NCI-H2029 treated with DMSO at 0.1 percent for 48 hours (cell line): ENCODE data around the gene IFIH1.

Source experiments
- DNase-seq: peaks from one replicate; lab custom pipeline; 2025; lab: John Stamatoyannopoulos, UW

The IFIH1 gene

DNA sequence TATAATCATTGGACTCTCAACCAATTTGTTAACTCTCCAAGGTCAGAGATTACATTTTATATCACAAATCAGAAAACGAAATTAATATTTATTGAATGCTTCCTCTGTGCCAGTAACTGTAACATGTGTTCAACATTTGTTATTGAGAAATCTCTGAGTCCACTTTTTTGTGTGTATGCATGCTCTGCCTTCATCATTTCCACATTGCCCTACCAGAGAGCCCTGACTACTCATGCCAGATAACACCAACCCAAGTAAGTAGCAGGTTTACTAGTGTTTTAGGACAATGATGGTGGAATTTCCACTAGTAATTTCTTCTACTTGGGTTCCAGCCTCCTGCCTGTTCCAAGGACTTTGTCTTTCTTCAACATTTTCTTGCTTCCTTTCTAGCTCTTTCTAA lies 61.1 kb downstream of the IFIH1 start:
- DNase-seq = no peak

DNA sequence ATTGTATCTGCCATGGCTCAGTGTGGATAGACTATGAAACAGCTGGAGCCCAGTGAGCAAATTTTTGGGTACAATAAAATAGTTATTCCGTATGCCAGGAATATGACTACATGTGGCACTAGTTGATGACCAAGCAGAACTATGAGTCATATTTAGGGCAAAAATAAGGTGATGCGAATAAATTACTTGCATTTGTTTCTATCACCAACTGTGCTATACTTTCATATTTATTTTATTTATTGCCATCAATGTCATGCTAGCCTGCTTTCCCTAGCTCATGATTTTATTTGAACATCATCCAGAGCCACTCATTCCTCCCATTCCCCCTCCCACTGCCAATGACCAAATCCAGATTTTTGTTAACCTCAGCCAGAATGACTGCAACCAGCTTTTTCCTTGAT lies 61.9 kb downstream of the IFIH1 start:
- no peak for DNase-seq

DNA sequence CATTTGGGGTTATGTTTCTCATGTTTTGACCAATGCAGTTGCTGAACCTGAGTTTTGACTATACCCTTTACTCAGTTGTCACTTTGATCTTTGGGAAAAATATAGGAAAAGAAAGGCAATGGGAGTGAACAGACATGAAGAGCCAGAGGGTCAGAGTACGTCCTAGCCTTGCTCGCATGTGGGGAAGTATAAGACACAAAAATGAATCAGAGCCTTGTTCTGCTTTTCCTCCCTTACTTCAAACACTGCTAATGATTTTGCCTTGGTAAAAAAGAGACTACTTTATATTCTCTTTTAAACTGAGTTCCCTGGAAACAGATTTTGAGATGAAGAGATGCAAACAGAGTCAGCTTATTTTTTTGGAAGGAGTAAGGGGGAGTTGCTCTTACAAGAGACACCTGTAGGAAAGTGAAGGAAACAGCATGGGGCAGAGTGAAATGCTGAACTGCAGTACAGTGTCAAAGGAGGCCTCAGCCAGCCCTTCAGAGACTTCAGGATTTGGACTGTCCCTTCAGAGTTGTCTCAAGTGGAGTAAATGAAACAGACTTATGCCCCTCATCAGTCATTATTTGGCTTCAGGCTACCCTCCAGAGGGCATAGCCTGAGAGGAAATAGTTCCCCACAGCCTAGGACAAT lies 64.1 kb downstream of the IFIH1 start:
- DNase-seq = no peak

DNA sequence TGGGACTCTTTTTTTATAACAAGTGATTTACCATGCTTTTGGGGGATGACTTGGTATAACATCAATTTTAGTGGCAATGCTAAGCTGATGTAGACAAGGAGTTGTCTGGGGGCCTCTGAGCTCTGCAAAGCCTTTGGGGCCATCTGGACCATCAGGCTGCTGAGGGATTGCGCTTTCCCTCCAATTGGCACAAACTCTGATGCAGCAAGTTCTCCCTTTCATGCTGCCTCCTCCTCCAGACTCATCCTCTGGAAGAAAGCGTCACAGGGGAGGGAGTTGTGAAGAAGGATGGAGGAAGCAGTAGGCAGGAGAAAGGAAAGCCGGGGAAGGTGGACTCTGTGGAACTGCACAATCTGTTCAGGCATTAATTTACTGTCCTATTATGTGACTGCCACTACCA lies 65.0 kb downstream of the IFIH1 start:
- no peak for DNase-seq

DNA sequence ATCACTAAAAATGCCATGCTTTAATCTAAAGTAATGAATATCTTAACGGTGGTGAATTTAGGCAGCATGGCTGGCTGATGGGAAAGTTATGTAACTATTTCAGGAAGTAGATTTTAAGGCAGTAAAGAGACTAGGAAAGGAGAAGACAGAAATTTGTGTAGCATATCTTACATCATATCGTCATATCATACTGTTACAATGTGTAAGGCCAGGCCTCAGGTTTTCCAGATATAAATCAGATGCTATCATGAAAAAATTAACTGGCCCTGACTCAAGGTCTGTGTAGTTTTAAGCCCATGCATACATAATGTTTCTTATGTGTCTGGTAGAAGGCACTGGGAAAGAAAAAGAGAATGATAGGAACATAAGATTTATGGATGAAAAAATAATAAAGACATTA lies 66.3 kb downstream of the IFIH1 start:
- DNase-seq = no peak

DNA sequence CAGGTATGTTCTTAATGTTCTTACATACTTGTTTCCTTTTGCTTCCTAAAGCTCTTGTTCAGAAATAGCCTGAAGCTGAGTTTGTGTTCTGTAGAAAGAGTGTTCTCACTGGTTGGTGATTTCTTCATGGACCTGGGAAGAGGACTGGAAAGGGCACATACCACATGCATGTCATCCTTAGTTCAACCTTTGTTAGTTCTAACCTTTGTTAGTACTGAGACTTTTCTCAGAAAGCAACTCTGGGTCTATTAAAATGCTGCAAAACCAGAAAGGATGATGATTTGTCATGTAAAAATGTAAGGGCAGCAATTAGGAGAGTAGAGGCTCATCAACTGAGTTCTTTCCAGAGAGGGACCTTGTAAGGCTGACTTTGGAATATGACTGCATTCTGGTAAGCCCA lies 72.7 kb downstream of the IFIH1 start:
- DNase-seq = no peak

DNA sequence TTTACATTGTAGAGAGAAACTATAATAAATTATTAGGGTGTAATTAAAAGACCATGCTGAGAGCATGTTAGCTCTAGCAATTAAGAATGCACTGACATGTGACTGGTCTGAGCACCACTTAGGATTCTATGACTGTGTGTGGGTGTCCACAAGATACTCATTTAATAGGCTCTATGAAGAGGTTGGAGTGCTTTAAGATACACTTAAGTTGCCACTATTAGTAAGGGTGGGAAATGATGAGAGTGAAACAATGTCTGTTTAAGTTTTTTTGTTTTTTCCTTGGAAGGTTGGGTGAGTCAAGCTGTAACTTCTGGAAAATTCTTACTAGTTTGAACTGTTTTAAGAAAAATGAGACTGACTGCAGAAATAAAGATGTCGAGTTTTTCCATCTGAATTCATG lies 73.4 kb downstream of the IFIH1 start:
- no peak for DNase-seq

DNA sequence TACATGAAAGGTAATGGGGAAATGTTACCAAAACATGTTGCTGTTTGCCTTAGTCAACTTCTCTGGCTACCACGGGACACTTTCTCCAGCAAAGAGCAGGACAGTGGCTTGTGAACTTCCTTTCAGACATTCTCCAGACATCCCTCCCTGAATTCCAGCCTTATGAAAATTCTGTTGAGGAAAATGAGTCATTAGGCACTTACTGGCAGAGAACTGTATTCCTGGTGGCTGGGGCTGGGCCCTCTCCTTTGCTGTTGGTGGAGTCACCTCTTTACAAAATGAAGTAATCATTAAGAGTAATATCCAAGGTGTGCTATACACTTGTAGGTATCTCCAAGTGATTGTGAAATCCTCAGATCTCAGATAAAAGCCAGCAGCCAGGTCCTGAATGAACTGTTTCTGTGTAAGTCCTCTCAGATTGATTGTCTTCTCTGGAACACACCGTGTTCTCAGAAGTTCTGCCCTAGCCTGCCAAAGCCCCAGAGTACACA lies 73.9 kb downstream of the IFIH1 start:
- no peak for DNase-seq

DNA sequence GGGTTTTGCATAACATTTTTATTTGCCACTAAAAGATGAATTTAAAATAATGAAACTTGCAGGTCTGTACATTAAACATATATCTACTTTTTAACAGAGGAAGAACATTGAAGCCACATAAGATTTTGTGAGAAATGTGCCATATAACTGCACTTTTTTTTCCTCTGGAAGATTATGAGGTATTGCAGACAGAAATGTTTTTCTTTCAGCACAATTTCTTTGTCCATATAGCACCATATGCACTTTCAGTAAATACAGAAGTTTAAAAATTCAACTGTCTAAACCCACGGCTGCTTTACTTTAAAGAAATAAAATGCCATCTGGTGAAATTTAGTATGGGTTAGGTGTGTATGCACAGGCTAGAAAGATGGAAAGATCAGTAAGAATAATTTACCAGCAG lies 74.8 kb downstream of the IFIH1 start:
- no peak for DNase-seq

DNA sequence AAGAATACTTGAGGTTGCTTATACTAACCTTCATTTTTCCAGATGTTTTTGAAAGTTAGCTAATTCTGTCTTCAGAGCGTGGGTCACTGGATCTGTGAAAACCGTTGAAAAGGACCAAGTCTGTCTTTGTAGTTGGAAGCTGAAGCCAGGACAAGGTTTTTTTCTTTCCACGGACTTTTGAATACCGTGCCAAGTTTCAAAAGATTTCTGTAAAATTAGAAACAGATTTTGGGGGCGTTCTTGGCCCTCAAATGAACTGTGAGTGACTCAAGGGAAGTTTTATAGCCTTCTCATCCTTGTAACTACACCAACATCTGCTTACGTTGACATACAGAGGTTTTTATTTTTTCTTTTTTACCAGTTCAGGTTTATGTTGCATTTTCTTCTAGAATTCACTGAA lies 75.2 kb downstream of the IFIH1 start, which contains the start of gene FAP:
FAP (minus strand) TSS at position 152 of the 400 bp plus-strand sequence; CDS start at position 34, 118 bp downstream.
- DNase-seq = no peak

DNA sequence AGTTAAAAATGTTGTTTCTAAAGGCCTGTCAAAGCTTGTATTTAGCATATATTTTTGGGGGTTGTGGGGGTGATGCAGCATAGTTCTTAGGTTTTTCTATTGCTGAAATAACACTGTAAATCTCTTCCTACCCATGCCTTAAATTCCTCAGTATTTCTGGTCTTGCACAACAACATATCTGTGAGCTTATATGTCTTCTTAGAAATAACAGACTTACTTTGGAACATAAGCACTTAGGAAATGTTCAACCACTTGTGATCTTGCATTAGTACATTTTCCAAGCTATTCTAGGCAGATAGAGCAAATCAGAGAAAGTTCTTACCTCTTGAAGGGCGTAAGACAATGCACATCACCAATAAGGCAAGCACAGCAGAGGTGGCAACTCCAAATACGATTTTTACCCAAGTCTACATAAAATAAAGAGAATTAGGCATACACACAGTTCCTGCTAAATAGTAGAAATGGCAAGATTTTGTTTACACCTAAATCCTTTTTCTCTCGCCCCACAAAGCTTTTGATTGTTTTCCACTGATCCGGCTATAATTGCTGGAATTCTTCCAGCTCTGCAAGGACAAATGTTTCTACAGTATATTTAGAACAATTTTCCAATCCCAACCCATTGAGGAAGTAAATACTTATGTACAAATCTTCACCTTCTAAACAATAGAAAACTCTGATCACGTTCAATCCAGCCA lies 75.8 kb downstream of the IFIH1 start:
- DNase-seq = no peak

DNA sequence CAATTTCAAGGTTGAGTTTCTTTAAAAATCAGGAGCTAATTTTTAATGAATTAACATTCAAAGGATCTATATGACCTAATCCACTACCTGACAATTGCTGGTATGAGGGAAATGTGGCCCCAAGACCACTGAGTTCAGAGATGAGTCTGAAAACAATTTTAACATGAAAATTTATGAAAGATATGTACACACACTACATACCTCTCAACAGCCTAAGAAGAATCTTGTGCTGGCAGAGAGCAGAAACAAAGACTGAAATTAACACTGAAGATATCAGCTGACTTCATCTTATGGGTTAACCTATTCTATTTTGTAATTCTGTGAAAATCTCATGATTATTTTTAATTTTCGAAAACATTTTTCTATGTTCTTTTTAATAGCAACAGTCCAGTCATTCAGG lies 76.9 kb downstream of the IFIH1 start:
- no peak for DNase-seq

DNA sequence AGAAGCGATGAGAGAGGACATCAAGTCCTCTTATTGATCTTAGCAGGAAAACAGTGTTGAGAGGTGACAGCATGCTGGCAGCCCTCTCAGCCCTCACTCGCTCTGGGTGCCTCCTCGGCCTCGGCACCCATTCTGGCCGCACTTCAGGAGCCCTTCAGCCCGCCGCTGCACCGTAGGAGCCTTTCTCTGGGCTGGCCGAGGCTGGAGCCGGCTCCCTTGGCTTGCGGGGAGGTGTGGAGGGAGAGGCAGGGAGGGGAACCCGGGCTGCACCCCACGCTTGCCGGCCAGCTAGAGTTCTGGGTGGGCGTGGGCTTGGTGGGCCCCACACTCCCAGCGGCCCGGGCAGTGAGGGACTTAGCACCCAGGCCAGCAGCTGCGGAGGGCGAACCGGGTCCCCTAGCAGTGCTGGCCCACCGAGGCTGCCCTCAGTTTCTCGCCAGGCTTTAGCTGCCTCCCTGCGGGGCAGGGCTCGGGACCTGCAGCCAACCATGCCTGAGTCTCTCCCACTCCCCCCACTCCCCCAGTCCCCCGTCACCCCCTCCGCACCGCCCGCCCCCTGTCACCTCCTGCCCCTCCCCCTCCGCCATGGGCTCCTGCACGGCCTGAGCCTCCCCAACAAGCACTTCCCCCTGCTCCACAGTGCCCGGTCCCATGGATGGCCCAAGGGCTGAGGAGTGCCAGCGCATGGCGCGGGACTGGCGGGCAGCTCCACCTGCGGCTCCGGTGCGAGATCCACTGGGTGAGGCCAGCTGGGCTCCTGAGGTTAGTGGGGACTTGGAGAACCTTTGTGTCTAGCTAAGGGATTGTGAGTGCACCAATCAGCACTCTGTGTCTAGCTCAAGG lies 83.6 kb downstream of the IFIH1 start:
- DNase-seq = no peak

DNA sequence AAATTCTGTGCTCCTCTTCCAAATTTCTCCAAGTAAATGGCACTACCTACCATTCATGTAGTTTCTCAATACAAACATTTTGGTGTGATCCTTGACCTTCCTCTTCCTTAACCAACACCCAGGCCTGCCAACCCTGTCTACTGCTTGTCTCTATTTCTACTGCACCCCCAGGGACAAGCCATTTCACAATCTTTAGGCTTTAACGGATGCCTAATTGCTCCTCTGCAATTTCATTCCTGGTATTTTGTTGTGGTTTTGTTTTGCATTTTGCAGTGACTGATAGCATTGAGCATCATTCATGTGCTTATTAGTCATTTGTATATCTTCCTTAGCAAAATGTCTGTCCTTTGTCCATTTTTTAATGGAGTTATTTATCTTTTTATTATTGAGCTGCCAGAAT lies 85.3 kb downstream of the IFIH1 start:
- no peak for DNase-seq

DNA sequence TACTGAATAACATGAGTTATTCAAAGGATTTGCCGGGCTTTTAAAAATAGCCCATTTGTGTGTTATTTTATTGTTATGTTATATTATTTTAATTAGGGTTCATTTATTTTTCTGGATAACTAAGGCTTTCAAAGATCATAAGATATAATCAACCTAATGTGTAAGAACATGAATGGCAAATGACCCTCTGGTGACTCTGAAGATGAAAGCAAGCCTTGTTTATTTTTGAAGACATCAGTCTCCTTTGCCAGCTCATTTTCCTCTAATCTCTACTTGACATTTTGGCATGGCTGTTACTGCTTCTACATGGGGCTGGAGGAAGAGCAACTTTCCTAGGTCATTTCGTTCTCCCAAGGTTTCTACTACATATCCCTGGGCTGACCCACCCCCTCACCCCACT lies 85.8 kb downstream of the IFIH1 start:
- DNase-seq = no peak

DNA sequence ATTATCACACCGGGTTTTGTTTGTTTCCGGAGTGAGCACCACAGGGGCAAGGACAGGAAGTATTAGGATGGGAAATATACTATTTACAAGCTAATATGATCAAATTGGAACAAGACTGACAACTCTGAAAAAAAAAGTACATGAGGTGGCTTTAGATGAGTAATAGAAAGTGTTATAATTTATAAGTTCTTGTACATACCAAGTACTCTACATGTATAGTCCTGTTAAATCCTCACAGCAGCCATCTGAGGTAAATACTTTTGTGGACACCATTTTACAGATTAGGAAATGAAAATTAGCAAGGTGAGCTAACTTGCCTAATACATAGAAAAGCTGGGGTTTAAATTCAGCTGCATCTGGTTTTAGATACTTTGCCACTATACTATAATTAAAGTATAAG lies 86.5 kb downstream of the IFIH1 start:
- no peak for DNase-seq

DNA sequence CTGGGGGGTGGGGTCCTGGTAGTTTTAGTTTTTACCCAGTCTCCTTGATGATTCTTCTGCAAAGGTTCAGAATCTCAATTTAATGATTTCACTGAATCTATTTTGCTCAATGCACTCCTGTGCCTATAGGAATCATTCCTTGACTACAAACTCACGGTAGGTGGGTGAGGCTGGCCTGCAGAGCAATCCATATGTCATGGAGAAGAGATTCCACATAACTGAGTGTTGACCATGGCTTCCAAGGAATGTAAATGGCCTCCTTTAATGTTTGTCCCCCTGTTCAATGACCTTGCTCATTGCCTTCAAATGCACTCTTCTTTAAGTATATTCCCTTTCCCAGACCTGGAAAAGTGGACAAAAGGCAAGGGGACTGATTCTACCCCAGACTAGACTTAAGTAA lies 87.7 kb downstream of the IFIH1 start:
- DNase-seq = no peak

DNA sequence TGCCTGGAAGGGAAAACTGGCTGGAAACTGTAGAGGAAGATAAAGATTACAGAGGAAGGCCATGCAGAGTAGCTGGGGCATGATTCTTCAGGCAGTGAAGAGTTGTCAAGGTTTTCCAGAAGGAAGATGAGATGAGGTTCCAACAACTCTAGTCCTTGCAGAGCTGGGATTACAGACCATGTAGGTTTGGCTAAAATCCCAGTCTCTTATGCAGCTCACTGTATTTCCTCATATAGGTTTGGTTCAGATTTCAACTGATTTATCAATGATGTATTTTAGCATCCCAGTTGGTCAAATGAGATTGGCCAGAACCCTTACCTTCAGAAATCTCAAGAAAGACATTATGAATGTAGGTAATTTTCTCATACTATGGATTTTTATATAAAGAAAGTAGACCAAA lies 91.6 kb downstream of the IFIH1 start:
- no peak for DNase-seq

DNA sequence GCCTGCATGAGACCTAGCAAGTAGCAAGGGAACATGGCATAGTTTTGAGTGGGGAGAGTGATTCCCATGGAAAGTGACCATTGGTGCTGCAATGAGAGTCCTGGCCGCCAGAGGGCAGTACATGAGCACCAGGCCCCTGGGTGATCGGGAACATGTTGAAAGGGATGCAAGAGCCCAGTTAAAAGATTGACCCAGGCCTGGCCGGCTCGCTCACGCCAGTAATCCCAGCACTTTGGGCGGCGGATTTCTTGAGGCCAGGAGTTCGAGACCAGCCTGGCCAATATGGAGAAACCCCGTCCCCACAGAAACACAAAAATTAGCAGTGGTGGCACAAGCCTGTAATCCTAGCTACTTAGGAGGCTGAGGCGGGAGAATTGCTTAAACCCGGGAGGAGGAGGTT lies 97.4 kb downstream of the IFIH1 start:
- DNase-seq = no peak

DNA sequence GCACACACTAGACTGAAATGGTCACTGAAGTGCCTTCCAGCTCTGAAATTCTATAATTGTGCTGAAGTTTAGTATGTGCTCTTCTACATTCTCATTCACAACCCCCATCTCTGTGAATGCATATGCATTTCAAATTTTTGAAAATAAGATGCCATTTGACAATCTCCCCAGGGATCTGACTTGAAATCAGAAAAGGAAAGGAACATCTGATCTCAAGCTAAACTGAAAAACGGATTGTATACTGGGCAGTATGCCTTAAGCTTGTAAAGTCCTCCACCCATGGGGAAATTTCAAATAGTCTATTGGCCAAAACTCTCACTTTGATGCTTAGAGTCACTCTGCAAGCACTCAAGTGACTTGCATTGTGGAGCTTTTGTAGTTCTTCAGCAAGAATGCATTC lies 98.1 kb downstream of the IFIH1 start:
- no peak for DNase-seq

DNA sequence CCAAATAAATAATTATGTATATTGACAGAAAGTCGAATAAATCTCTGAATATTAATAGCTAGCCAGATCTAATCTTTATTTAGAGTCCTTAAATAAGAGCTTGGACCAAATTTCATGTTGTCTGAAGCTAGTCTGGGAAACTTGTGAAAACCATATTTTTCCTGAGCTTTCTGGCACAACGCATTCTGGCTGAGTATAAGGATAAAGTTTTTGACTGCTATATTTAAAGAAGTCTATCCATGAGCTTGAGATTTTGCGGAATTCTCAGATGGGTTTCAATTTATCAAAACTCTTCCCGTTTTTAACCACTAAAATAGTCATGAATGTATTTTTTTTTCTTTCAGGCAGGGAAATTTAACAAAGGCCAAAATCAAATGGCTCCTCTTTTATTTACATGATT lies 99.1 kb downstream of the IFIH1 start:
- no peak for DNase-seq

DNA sequence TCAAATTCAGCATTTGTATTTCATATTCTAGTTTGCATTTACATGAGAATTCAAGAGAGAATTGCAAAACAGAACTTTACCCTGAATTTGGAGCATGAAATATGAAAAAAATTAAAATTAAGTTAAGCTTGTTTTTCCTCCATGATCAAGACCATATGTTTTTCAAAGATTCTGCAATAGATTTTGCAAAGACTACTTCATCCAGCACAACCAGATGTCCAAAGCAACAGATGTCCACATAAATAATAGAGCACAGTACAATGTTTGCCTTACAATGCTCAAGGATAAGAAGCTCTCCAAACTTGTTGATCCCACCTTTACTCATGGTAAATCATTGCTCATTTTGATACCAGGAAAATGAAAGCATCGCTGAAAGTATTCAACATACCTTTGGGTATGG lies 100.9 kb downstream of the IFIH1 start:
- DNase-seq = no peak
